ENCODE results near the gene HOOK1. TPM values are rescaled to one million over a fixed set of nuclear protein-coding genes. Genes with fewer than 3 reads are reported as not detected.

Gene HOOK1
- total and polyA plus RNA-seq, 2 donors (not counting 3 experiments of a cell fraction or from before 2014, with no cell fraction given) = not detected

- TF ChIP-seq EZH2 (IDR thresholded peaks at IDR 0.05; ENCODE audit: borderline replicate concordance, low read depth, low read length, severe bottlenecking) (no peak), JUN (IDR thresholded peaks at IDR 0.05; ENCODE audit: borderline replicate concordance, insufficient read depth, insufficient read length, low read depth) (no peak)
- H3K36me3 ChIP-seq (ENCODE audit: control insufficient read depth in 2 of 2, extremely low read depth in 1 of 2, insufficient read depth in 2 of 2, low read length in 2 of 2) = no peaks in the 10 kb centered on the region
- no peak overlapping the region for H2AFZ ChIP-seq (ENCODE audit: low read depth, low read length)
- dilution Hi-C loops (cut with MboI; ENCODE audit: extremely low pct_ligation_motif_present, low sequenced_read_pairs) = no loop called here
- BruUV-seq (replicated peaks) = no TSS peak
- POLR2A ChIA-PET = no interaction called here
- intact Hi-C loops (cut with micrococcal nuclease) = no loop called here
- H3K4me3 ChIP-seq (replicated peaks in 1 of 3; ENCODE audit: insufficient read depth in 1 of 3, low read depth in 1 of 3, low read length in 3 of 3) = no peak overlapping the region
- peaks cover 0 to 2% of the 10 kb centered on the region in 2 experiments for H3K27me3 ChIP-seq (ENCODE audit: control insufficient read depth in 2 of 2, insufficient read depth in 2 of 2, low read length in 2 of 2)
- DNase-seq (ENCODE audit: low read depth, low spot score) = no peak
- CTCF ChIA-PET = no interaction called here
- H3K27ac ChIP-seq (ENCODE audit: insufficient read depth, low read depth, low read length) = no peak overlapping the region
- no peaks in the 10 kb centered on the region for H3K9me1 ChIP-seq (replicated peaks; ENCODE audit: control insufficient read depth, extremely low read depth, insufficient read depth, low read length)
- H3K4me1 ChIP-seq (ENCODE audit: control insufficient read depth, extremely low read depth, insufficient read depth, low read length) = no peaks in the 10 kb centered on the region
- no peaks in the 10 kb centered on the region for H3K79me2 ChIP-seq (ENCODE audit: control insufficient read depth, insufficient read depth, low read length)
- H3K9me3 ChIP-seq (replicated peaks; ENCODE audit: control insufficient read depth, insufficient read depth, low read length) = no peaks in the 10 kb centered on the region
- H4K20me1 ChIP-seq (replicated peaks; ENCODE audit: control insufficient read depth, extremely low read depth, insufficient read depth, low read length) = no peaks in the 10 kb centered on the region
- H3K9ac ChIP-seq (replicated peaks; ENCODE audit: extremely low read depth, insufficient read depth, low read length) = no peak overlapping the region
- no peak for FAIRE-seq
- H3K4me2 ChIP-seq (ENCODE audit: insufficient read depth, low read length) = no peak overlapping the region
These were observed 92.2 kb downstream of the HOOK1 start for GRCh38 chr1:59906931-59907330.

- Histone ChIP-seq H3K79me2 (ENCODE audit: control insufficient read depth, insufficient read depth, low read length) (no peaks in the 10 kb centered on the region), H3K27ac (ENCODE audit: insufficient read depth, low read depth, low read length) (no peak overlapping the region), H3K9ac (replicated peaks; ENCODE audit: extremely low read depth, insufficient read depth, low read length) (no peak overlapping the region), H2AFZ (ENCODE audit: low read depth, low read length) (no peak overlapping the region), H3K36me3 (ENCODE audit: control insufficient read depth in 2 of 2, extremely low read depth in 1 of 2, insufficient read depth in 2 of 2, low read length in 2 of 2) (no peaks in the 10 kb centered on the region), H3K4me3 (replicated peaks in 1 of 3; ENCODE audit: insufficient read depth in 1 of 3, low read depth in 1 of 3, low read length in 3 of 3) (no peak overlapping the region), H3K4me2 (ENCODE audit: insufficient read depth, low read length) (no peak overlapping the region), H4K20me1 (replicated peaks; ENCODE audit: control insufficient read depth, extremely low read depth, insufficient read depth, low read length) (no peaks in the 10 kb centered on the region), H3K9me1 (replicated peaks; ENCODE audit: control insufficient read depth, extremely low read depth, insufficient read depth, low read length) (no peaks in the 10 kb centered on the region), H3K27me3 (ENCODE audit: control insufficient read depth in 2 of 2, insufficient read depth in 2 of 2, low read length in 2 of 2) (peaks cover 0 to 4% of the 10 kb centered on the region in 2 experiments), H3K4me1 (ENCODE audit: control insufficient read depth, extremely low read depth, insufficient read depth, low read length) (no peaks in the 10 kb centered on the region), H3K9me3 (replicated peaks; ENCODE audit: control insufficient read depth, insufficient read depth, low read length) (no peaks in the 10 kb centered on the region)
- no peak for DNase-seq (ENCODE audit: low read depth, low spot score)
- POLR2A ChIA-PET = no interaction called here
- no TSS peak for BruUV-seq (replicated peaks)
- no peak for FAIRE-seq
- intact Hi-C loops (cut with micrococcal nuclease) = no loop called here
- TF ChIP-seq MAX (IDR thresholded peaks at IDR 0.05; ENCODE audit: insufficient read depth, insufficient read length) (no peak), POLR2AphosphoS5 (IDR thresholded peaks at IDR 0.05; ENCODE audit: insufficient read depth, low read depth, low read length) (no peak), FOS (IDR thresholded peaks at IDR 0.05; ENCODE audit: borderline replicate concordance, insufficient read depth, low read length) (no peak), EZH2 (IDR thresholded peaks at IDR 0.05; ENCODE audit: borderline replicate concordance, low read depth, low read length, severe bottlenecking) (no peak), POLR2A (IDR thresholded peaks at IDR 0.05; ENCODE audit: low read depth, low read length) (no peak), GATA2 (IDR thresholded peaks at IDR 0.05; ENCODE audit: insufficient read depth, insufficient read length, low read depth, low read length) (no peak), MYC (IDR thresholded peaks at IDR 0.05; ENCODE audit: low read depth, low read length) (no peak), CTCF (IDR thresholded peaks at IDR 0.05; ENCODE audit: extremely low read depth in 1 of 2, insufficient read depth in 1 of 2, low read depth in 1 of 2, low read length in 2 of 2) (no peak), JUN (IDR thresholded peaks at IDR 0.05; ENCODE audit: borderline replicate concordance, insufficient read depth, insufficient read length, low read depth) (no peak)
- CTCF ChIA-PET = interaction anchor here (3.4 kb wide), 1 partner anchor 39 kb away, joined by 9 read pairs; no protein-coding TSS in a partner anchor
- dilution Hi-C loops (cut with MboI; ENCODE audit: extremely low pct_ligation_motif_present, low sequenced_read_pairs) = no loop called here
These were observed 93.3 kb downstream of the HOOK1 start for GRCh38 chr1:59908084-59908483.

All from endothelial cell of umbilical vein (primary cell).